HEK293 (cell line): Measurements from ENCODE around the gene NMRK2.
A peak's percentile ranks its signal among the peaks of the same experiment; 100 is the strongest.

Experiments used
- CTCF ChIA-PET: fragments of 350-600 bp; formaldehyde crosslinking; extraction: SDS; loops from one replicate; lab custom pipeline; 2021; ENCODE audit warnings: antibody characterized with exemption; lab: Yijun Ruan, JAX
- POLR2A ChIA-PET: fragments of 300-600 bp; formaldehyde crosslinking; extraction: SDS; loops from one replicate; lab custom pipeline; 2020; ENCODE audit warnings: antibody characterized with exemption, inconsistent platforms; lab: Yijun Ruan, JAX
- H3K27ac ChIP-seq: fragments of 200-500 bp; sonication (Bioruptor generic); 2 replicates; pipeline ENCODE4 v1.5.1; 2014; ENCODE audit warnings: low read depth, low read length, control low read depth, inconsistent platforms; ENCODE audit errors: extremely low read depth
- H3K36me3 ChIP-seq, 2 experiments: fragments of 200-500 bp in 1 of 2; sonication (Bioruptor generic) in 1 of 2; 1 replicate in 1 of 2; 2 replicates in 1 of 2; pipeline ENCODE4 v1.5.1; 2014 to 2017; ENCODE audit warnings: inconsistent platforms in 2 of 2, low read length in 2 of 2; ENCODE audit not compliant: control insufficient read depth in 2 of 2, insufficient read depth in 1 of 2
- H3K4me1 ChIP-seq: fragments of 200-500 bp; sonication (Bioruptor generic); 2 replicates; pipeline ENCODE4 v1.5.1; 2014; ENCODE audit warnings: mild to moderate bottlenecking, low read length, inconsistent platforms; ENCODE audit not compliant: control insufficient read depth, insufficient read depth
- H3K4me3 ChIP-seq: 2 replicates; pipeline ENCODE4 v1.5.1; 2011; ENCODE audit warnings: low read depth, mild to moderate bottlenecking, control low read depth, low read length, moderate library complexity
- H3K9me3 ChIP-seq: fragments of 200-500 bp; sonication (Bioruptor generic); 2 replicates; pipeline ENCODE4 v1.5.1; 2014; ENCODE audit warnings: low read depth, low read length, inconsistent platforms; ENCODE audit not compliant: control insufficient read depth, insufficient read depth
- BCL6B ChIP-seq: fragments of 450-650 bp; formaldehyde crosslinking; IDR thresholded peaks from 2 replicates; pipeline ENCODE4 v1.5.1; 2017; ENCODE audit warnings: missing biosample characterization, missing genetic modification characterization
- EGR2 ChIP-seq: fragments of 450-650 bp; formaldehyde crosslinking; IDR thresholded peaks from 2 replicates; pipeline ENCODE4 v1.5.1; 2016; ENCODE audit warnings: low read depth, missing biosample characterization, missing genetic modification characterization
- ELK4 ChIP-seq: IDR thresholded peaks from 2 replicates; pipeline ENCODE4 v1.6.1; 2011; ENCODE audit warnings: mild to moderate bottlenecking, low read depth, low read length, borderline replicate concordance
- GLI2 ChIP-seq: fragments of 450-650 bp; formaldehyde crosslinking; IDR thresholded peaks from 2 replicates; pipeline ENCODE4; 2017; ENCODE audit warnings: missing biosample characterization, missing genetic modification characterization, low read depth, borderline replicate concordance
- GLIS2 ChIP-seq: fragments of 450-650 bp; formaldehyde crosslinking; IDR thresholded peaks from 2 replicates; pipeline ENCODE4 v1.5.1; 2016; ENCODE audit warnings: missing biosample characterization, missing genetic modification characterization
- RBAK ChIP-seq: fragments of 450-650 bp; formaldehyde crosslinking; IDR thresholded peaks from 2 replicates; pipeline ENCODE4 v1.5.1; 2016; ENCODE audit warnings: missing biosample characterization, missing genetic modification characterization
- SETDB1 ChIP-seq: IDR thresholded peaks from one replicate; pipeline ENCODE4 v1.6.1; 2017; ENCODE audit warnings: mild to moderate bottlenecking, low read length, moderate library complexity, mixed read lengths; ENCODE audit not compliant: insufficient read length
- YY2 ChIP-seq: fragments of 450-650 bp; formaldehyde crosslinking; IDR thresholded peaks from 2 replicates; pipeline ENCODE4 v1.5.1; 2016; ENCODE audit warnings: missing biosample characterization, missing genetic modification characterization
- ZBTB17 ChIP-seq: fragments of 450-650 bp; formaldehyde crosslinking; IDR thresholded peaks from 2 replicates; pipeline ENCODE4 v1.5.1; 2016; ENCODE audit warnings: missing biosample characterization, missing genetic modification characterization
- ZFHX2 ChIP-seq: fragments of 450-650 bp; formaldehyde crosslinking; conservative IDR thresholded peaks from 2 replicates; pipeline ENCODE4 v1.5.1; 2016; ENCODE audit warnings: missing biosample characterization, missing genetic modification characterization
- ZNF148 ChIP-seq: fragments of 450-650 bp; formaldehyde crosslinking; IDR thresholded peaks from 2 replicates; pipeline ENCODE4 v1.5.0; 2017; ENCODE audit warnings: missing biosample characterization, missing genetic modification characterization, borderline replicate concordance
- ZNF169 ChIP-seq: fragments of 450-650 bp; formaldehyde crosslinking; IDR thresholded peaks from 2 replicates; pipeline ENCODE4 v1.5.1; 2016; ENCODE audit warnings: missing biosample characterization, missing genetic modification characterization
- ZNF248 ChIP-seq: fragments of 450-650 bp; formaldehyde crosslinking; IDR thresholded peaks from 2 replicates; pipeline ENCODE4 v1.5.1; 2017; ENCODE audit warnings: missing biosample characterization, missing genetic modification characterization
- ZNF311 ChIP-seq: fragments of 450-650 bp; formaldehyde crosslinking; IDR thresholded peaks from 2 replicates; pipeline ENCODE4 v1.5.1; 2017; ENCODE audit warnings: missing biosample characterization, missing genetic modification characterization, borderline replicate concordance
- ZNF366 ChIP-seq: fragments of 450-650 bp; formaldehyde crosslinking; conservative IDR thresholded peaks from 2 replicates; pipeline ENCODE4 v1.5.1; 2016; ENCODE audit warnings: missing biosample characterization, missing genetic modification characterization
- ZNF37A ChIP-seq: fragments of 450-650 bp; IDR thresholded peaks from 2 replicates; pipeline ENCODE4 v1.5.1; 2018; ENCODE audit warnings: missing biosample characterization, missing genetic modification characterization
- ZNF513 ChIP-seq: fragments of 450-650 bp; IDR thresholded peaks from 2 replicates; pipeline ENCODE4 v1.5.1; 2018; ENCODE audit warnings: missing biosample characterization, missing genetic modification characterization
- ZNF560 ChIP-seq: fragments of 450-650 bp; formaldehyde crosslinking; IDR thresholded peaks from 2 replicates; pipeline ENCODE4 v1.5.1; 2017; ENCODE audit warnings: missing biosample characterization, missing genetic modification characterization, borderline replicate concordance
- ZNF645 ChIP-seq: fragments of 450-650 bp; formaldehyde crosslinking; IDR thresholded peaks from 2 replicates; pipeline ENCODE4; 2016; ENCODE audit warnings: missing biosample characterization, missing genetic modification characterization
- ZNF660 ChIP-seq: fragments of 450-650 bp; IDR thresholded peaks from 2 replicates; pipeline ENCODE4 v1.5.1; 2018; ENCODE audit warnings: missing biosample characterization, mild to moderate bottlenecking, missing genetic modification characterization
- ZNF707 ChIP-seq: fragments of 450-650 bp; formaldehyde crosslinking; IDR thresholded peaks from 2 replicates; pipeline ENCODE4 v1.5.1; 2016; ENCODE audit warnings: missing biosample characterization, missing genetic modification characterization
- ZNF785 ChIP-seq: fragments of 450-650 bp; formaldehyde crosslinking; IDR thresholded peaks from 2 replicates; pipeline ENCODE4 v1.5.1; 2016; ENCODE audit warnings: missing biosample characterization, missing genetic modification characterization
- ZNF791 ChIP-seq: fragments of 450-650 bp; formaldehyde crosslinking; IDR thresholded peaks from 2 replicates; pipeline ENCODE4 v1.5.1; 2016; ENCODE audit warnings: missing biosample characterization, missing genetic modification characterization
- ZXDB ChIP-seq: fragments of 450-650 bp; formaldehyde crosslinking; IDR thresholded peaks from 2 replicates; pipeline ENCODE4 v1.5.1; 2016; ENCODE audit warnings: missing biosample characterization, missing genetic modification characterization

The NMRK2 gene

GRCh38 chr19:3919793-3920192 lies 13.1 kb upstream of the NMRK2 start:
- POLR2A ChIA-PET: no interaction called here
- no peaks in the 10 kb centered on the region for H3K36me3 ChIP-seq
- CTCF ChIA-PET: interaction anchor here (0.8 kb wide), 1 partner anchor 580 kb away, joined by 3 read pairs; no protein-coding TSS in a partner anchor
- TF ChIP-seq ZNF37A (tag by site-specific recombination) (no peak), RBAK (peak; percentile 99)
- H3K4me1 ChIP-seq: no peaks in the 10 kb centered on the region
- H3K27ac ChIP-seq: no peak overlapping the region
- H3K4me3 ChIP-seq: no peak overlapping the region
- H3K9me3 ChIP-seq: no peaks in the 10 kb centered on the region

GRCh38 chr19:3923096-3923758 lies 9.6 kb upstream of the NMRK2 start:
- no peak overlapping the region for H3K4me3 ChIP-seq
- no peaks in the 10 kb centered on the region for H3K36me3 ChIP-seq
- no peaks in the 10 kb centered on the region for H3K9me3 ChIP-seq
- H3K27ac ChIP-seq: no peak overlapping the region
- ChIA-PET CTCF (no interaction called here), POLR2A (interaction anchor here (0.5 kb wide), 1 partner anchor 64 kb away, joined by 3 read pairs; no protein-coding TSS in a partner anchor)
- TF ChIP-seq ZNF560 (no peak), SETDB1 (peak; percentile 37), ZNF366 (tag by site-specific recombination) (peak; percentile 95), GLIS2 (tag by site-specific recombination) (no peak), ZBTB17 (tag by site-specific recombination) (peak; percentile 75)
- H3K4me1 ChIP-seq: no peaks in the 10 kb centered on the region

- ChIA-PET POLR2A (no interaction called here), CTCF (no interaction called here)
- H3K4me1 ChIP-seq: no peaks in the 10 kb centered on the region
- no peaks in the 10 kb centered on the region for H3K36me3 ChIP-seq
- H3K27ac ChIP-seq: no peak overlapping the region
- H3K9me3 ChIP-seq: no peaks in the 10 kb centered on the region
- no peak overlapping the region for H3K4me3 ChIP-seq
- TF ChIP-seq ZNF169 (tag by site-specific recombination): peak; percentile 47; the same call in 1 of the 2 replicates
- TF ChIP-seq ZNF707: no peak
- no peak for TF ChIP-seq ELK4
- TF ChIP-seq ZNF248 (tag by site-specific recombination): peak; percentile 67; the same call in 1 of the 2 replicates
- TF ChIP-seq ZNF366 (tag by site-specific recombination): peak; percentile 87
- TF ChIP-seq ZNF311 (tag by site-specific recombination): peak; percentile 86; the same call in 1 of the 2 replicates
- no peak for TF ChIP-seq ZXDB
- no peak for TF ChIP-seq BCL6B (tag by site-specific recombination)
- no peak for TF ChIP-seq ZNF660 (tag by site-specific recombination)
- peak; percentile 98 for TF ChIP-seq EGR2
- 0 out of 2 replicates have a peak, but pooled peaks have one; percentile 46 for TF ChIP-seq ZBTB17 (tag by site-specific recombination)
- TF ChIP-seq GLI2: no peak
- no peak for TF ChIP-seq ZNF645
- TF ChIP-seq ZNF791 (tag by site-specific recombination): no peak
- TF ChIP-seq ZFHX2 (tag by site-specific recombination): peak; percentile 95
- TF ChIP-seq ZNF513 (tag by site-specific recombination): no peak
- TF ChIP-seq ZNF148 (tag by site-specific recombination): 0 out of 2 replicates have a peak, but pooled peaks have one; percentile 29
- 0 out of 2 replicates have a peak, but pooled peaks have one; percentile 22 for TF ChIP-seq ZNF785 (tag by site-specific recombination)
- no peak for TF ChIP-seq YY2 (tag by site-specific recombination)
Observed at GRCh38 chr19:3923912-3924311, 9.0 kb upstream of the NMRK2 start.
